GM19099 (cell line): ENCODE measurements around the gene BUB3.

Source experiments
- POLR2A ChIP-seq: IDR thresholded peaks from 3 replicates; pipeline ENCODE4 v1.6.1; 2011; ENCODE audit warnings: low read depth; ENCODE audit not compliant: insufficient read length; ENCODE audit errors: extremely low read depth

BUB3 gene

DNA sequence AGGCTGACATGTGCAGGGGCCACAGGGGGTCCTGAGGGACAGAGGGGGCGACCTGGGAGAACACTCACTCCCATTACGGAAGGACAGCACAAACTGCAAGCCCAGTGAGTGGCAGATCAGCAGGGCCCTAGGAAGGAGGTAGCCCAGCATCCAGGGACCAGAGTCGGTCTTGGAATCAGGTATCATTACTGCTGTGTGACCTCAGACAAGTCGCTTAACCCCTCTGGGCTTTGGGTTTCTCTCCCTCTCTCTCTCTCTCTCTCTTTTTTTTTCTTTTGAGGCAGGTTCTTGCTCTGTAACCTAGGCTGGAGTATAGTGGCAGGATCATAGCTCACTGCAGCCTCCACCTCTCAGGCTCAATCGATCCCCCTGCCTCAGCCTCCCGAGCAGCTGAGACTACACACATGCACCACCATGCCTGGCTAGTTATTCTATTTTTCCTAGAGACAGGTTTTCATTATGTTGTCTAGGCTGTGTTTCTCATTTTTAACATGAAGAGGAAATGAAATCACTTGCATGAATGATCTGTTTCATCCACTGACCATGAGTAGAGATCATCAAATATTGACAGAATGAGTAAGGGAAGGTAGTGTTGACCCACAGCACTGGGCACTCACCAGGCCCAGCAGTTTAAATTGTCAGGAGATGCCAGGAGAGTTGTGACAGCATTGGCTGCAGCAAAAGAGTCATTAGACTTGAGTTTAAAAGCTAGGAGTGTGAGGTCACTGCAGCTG is 49.4 kb downstream of the BUB3 start:
- no peak for TF ChIP-seq POLR2A

DNA sequence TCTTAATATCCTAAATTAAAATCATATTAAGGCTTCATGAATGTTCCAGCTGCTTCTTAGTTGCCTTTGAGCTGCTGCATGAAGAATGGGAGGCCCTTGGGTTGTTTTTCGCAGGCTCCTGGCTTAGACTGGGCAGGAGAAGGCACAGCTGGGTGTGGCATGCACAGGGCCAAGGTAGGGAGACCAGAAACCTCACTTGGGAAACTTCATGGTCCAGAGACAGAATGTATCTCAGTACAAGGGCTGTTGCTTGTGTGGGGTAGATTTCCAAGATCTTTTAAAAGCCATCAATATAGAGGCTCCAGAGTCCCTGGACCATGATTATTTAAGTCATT is 49.9 kb downstream of the BUB3 start:
- no peak for TF ChIP-seq POLR2A

GRCh38 chr10:123205041-123205440 is 50.8 kb downstream of the BUB3 start:
- no peak for TF ChIP-seq POLR2A

DNA sequence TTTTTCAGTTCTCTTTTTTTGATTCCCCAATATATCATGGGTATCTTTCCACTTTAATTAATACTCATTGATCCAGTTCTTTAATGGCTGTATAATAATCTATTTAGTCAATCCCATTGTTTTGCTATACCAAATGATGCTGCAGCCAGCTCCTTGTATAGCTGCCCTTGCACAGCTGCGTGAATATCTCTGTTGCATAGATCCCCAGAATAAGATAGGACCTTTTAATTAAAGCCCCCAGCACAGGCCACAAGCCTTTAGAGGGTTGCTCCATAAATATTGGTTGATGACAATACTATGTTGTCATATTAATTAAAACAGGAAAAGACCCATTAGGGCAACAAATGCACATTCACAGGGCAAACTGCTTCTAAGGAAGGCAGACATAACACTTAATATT is 57.9 kb downstream of the BUB3 start:
- TF ChIP-seq POLR2A = no peak

GRCh38 chr10:123212640-123213039 is 58.4 kb downstream of the BUB3 start:
- no peak for TF ChIP-seq POLR2A

DNA sequence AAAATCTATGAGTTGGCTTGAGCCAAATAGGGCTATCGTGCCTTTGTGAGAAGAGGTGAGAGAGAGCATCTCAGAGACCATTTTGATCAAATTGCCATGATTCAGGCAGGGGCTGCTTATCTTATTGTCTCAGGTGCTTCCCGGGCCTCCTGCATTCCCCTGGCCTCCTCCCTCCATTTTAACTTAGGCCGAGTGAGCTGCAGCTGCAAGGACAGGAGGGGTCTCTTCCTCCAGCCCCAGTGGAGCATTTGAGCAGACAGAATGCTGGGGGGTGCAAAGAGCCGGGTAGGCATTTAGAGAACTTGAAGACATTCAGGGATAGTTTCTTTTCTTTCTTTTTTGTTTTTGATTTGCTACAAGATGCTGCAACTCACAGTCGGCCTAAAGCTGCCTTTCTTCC is 59.0 kb downstream of the BUB3 start:
- TF ChIP-seq POLR2A = no peak
